Suppressor macrophage treated with lipopolysaccharide for 4 hours (primary cell): Measurements from ENCODE around the gene SLAMF9.

Experiments
- DNase-seq: peaks from one replicate; pipeline ENCODE4 v3.0.0-alpha.2; 2020

Gene SLAMF9

DNA sequence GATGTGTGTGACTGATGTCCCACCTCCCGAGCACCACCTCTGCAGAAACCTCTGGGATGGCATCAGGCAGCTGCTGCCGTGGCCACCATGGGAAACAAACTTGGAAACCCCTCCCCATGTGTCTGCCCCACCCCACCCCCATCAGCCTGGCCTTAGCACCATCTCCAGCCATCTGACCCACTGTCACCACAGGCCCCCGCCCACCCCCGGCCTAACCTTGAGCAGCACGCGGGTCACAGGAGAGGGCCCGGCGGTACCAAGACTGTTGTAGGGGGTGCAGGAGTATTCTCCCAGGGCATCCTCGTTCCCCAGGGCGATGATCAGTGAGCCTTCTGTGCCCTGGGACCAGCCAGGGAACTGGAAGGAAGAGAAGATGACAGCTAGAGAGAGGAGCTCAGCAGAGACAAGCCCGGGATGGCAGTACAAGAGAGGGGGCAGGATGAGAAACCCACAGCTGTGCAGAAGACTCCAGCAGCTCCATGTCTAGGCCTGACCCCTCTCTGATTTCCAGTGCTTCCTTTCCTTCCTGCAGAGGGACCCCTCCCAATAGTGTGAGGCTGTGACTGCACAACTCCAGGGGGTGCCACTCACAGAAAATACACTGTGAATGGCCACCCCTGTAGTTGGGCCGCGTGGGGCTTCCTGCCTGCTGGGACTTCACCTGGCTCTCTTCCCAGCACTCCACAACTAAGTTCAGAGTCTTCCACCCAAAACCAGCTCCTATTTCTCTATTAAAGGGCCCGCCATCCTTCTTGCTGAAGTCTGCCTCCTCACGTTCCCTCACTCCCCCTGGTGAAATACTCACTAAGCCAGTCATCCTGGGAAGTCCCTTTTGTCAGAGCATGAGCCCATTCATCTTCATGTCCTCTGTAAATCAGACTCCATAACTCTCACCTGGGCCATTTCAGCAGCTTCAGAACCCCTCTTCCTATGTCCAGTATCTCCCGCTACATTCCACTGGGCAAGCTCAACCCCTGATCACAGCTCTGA lies 21.4 kb downstream of the SLAMF9 start:
- DNase-seq = no peak

DNA sequence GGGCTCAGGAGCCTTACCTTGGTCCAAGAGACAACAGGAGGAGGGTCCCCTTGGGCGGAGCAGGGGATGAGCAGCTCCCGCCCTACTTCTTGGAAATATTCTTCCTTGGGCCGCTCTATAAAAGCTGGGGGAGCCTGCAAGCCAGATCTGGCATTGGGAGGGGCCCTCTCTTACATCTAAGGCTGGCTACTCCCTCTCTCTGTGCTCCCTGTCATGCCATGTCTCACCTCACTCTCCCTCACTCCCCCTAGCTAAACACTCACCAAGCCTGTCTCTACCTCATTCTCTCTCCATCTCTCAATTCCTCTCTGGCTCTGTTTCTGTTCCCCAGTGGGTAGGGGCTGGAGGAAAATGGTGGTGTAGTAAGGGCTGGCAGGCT lies 22.3 kb downstream of the SLAMF9 start:
- no peak for DNase-seq

DNA sequence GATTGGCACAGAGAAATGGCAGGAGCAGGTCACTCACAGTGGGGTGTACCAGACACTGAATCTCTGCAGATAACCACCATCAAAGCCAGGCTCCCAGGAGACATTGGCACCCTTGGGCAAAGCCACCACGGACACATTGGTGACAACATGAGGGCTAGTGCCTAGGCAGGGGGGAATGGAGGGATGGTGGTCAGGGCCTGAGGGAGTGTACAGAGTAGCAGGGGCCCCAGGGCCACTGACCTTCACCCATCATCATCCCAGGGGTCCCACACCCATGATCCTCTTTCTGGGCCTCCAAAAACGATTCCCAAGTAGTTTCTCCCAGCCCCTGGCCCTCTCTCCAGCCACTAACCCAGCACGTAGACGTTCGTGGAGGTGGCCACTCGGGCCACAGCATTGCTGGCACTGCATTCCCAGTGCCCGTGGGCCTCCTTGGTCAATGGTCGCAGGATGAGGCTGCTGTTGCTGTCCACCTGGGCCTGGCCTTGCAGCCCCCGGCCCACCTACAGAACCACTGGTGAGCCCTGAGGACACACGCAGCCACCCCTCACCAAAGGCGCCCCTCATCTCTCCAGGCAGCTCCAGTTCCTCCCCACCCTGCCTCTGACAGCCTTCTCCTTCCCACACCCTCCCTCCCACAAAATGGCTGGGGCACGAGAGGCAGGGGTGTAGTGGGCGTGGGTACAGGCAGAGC lies 22.8 kb downstream of the SLAMF9 start:
- no peak for DNase-seq

DNA sequence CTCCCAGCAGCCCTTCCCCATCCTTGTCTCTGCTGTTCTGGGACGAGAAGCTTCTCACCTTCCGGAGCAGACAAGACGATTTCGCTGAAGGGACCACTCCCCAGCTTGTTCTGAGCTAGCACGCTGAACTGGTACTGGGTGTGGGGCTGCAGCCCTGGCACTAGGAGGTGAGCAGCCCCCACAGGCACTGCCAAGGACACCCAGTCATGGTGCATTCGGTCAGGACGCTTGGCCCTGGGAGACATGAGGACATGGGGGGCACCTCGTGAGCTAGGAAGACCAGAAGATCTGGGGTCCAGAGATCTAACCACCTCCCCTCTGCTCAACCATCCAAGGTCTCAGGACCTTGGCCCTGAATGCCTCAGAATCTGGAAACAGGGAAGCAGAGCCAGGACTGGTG lies 23.4 kb downstream of the SLAMF9 start:
- DNase-seq = no peak

DNA sequence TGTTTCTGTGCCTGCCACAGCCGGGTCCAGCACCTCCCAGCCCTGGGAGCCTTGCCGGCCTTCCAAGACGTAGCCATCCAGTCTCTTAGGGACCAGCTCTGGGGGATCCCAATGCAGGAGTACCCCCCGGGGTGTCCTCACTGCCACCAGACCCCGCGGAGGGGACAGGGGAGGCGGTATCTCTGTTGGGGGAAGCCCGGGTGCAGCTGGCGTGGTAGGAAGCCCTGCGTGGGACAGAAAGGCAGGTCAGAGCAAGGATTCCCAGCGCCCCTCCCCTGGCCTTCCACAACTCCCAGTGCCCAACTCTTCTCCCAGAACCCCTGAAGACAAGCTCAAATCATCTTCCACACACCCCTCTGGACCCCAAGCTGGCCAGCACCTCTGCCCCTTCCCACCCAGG lies 23.8 kb downstream of the SLAMF9 start:
- no peak for DNase-seq

DNA sequence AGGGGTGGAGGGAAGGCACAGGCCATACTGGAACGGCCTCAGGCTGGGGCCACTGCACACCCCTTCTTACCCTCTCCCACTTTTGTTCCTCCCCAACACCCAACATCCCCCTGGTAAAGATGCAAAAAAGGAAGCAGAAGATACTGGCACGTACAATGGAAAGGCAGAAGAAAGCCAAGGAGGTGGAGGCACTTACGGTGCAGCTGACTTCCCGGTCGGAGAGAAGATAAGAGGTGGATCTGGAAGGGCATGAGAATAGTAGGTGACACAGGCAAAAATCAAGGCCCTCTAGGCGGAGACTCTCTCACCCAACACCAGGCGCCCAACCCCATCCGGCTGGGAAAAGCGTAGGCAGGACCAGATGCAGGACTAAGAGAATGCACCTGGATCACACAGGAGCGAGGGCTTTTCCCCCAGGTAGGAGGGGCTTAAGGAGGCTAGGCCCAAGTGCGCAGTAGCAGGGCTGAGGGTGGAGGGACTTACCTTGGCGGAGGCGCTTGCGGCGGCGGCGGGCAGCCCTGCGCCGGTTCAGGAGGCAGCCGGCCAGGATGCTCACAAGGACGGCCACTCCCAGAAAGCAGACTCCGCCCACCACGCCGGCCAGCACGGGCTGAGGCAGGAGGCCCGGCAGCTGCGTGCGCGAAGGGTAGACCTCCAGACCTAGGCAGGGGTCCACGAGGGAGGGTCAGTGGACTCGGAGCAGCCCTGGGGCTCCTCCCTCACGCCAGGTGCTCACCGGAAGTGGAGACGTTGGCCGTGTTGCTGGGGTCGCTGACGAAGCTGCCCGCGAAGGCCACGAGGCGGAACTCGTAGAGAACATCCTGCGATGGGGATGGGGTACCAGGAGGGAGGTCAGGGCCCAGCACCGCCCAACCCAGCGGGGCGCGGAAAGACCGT lies 24.6 kb downstream of the SLAMF9 start:
- no peak for DNase-seq

DNA sequence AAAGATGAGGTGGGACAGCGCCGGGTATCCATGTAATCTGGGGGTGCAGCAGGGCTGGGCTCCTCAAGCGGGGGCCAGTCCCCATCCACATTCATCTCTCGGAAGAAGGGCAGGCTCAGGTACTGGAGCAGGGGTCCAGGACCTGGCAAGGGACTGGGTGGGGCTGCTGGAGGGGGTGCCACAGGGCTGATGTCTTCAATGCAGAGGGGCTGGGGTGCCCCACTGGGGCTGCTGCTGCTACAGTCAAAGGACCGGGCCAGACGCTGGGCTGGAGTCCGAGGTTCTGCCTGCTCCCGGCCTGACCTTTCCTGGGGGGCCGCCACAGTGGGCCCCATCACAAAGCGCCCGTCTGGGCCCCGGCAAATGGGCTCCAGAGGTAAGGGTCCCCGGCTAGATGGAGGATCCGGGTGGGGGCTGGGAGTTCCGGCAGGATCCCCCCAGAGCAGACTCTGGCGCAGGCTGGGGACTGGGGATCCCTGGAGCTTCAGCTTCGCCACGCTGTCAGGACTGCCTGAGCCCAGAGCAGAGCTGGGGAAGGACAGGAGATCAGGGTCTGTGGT lies 25.5 kb downstream of the SLAMF9 start:
- DNase-seq = no peak

DNA sequence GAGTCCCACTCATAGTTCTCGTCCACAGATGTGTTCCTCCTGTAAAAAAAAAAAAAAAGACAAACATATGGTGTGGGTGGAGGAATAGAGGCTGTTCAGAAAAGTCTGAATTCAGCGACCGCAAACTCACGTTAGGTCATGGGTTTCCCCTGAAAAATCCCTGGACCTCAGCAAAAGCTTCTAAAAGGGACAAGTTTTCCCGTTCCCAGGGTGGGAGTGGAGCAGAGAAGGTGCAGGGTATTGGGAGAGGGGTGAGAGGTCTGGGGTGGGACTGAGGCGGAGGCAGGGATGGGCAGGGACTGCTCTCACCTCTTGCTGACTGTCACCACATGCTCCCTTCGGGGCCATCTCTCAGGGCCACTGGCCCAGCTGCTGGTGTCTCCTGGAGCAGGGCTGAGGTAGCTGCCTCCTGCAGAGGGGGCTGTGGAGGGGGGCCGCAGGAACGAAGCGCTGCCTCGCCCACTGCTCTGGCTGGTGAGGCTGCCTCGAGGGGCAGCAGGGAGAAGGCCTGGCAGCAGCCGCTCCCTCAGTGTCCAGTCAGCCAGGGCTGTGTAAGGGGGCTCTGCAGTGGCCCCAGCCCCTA lies 26.1 kb downstream of the SLAMF9 start:
- no peak for DNase-seq

DNA sequence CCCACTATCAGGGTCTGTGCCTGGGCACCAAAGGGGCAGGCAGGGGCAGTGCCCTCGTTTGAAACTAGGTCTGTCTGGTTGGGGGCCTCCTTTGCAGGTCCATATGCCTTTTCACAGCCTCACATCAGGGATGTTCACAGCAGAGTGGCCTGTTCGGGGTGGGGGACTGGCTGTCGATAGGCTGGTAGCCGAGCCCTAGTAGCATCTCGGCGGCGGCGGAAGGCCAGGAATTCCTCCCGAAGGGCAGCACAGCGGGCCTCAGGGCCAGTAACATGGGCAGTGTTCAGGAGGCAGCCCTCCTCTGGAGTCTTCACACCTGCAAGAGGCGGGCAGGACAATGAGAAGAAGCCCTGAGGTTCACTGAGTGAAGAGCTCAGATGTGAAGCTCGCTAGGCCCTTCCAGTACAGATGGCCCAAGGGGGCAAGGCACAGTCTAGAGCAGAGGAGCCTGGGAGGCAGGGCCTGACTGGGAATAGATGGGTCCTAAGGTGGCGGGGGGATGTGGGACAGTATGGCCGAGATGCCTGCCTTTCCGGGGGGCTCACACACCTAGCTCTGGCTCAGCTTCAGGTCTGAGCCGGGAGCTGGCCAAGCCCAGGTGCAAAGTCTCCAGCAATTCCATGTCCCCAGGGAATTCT lies 26.7 kb downstream of the SLAMF9 start:
- DNase-seq = no peak

DNA sequence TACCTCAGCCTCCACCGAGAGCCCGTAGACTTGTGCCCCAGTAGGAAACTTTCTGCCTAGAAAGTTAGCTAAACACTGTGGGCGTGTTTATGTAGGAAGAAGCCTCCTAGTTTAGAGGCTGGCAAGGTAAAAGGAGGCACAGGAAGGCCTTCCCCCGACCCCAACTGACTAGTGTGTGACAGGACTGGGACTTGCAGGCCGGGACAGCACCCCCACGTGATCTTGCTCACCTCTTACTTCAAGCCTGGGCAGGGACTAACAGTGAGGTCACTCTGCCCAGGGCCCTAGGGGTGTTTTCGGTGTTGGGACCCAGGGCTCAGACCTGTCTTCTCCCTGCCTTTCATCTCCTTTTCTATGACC lies 28.3 kb downstream of the SLAMF9 start:
- DNase-seq = no peak

DNA sequence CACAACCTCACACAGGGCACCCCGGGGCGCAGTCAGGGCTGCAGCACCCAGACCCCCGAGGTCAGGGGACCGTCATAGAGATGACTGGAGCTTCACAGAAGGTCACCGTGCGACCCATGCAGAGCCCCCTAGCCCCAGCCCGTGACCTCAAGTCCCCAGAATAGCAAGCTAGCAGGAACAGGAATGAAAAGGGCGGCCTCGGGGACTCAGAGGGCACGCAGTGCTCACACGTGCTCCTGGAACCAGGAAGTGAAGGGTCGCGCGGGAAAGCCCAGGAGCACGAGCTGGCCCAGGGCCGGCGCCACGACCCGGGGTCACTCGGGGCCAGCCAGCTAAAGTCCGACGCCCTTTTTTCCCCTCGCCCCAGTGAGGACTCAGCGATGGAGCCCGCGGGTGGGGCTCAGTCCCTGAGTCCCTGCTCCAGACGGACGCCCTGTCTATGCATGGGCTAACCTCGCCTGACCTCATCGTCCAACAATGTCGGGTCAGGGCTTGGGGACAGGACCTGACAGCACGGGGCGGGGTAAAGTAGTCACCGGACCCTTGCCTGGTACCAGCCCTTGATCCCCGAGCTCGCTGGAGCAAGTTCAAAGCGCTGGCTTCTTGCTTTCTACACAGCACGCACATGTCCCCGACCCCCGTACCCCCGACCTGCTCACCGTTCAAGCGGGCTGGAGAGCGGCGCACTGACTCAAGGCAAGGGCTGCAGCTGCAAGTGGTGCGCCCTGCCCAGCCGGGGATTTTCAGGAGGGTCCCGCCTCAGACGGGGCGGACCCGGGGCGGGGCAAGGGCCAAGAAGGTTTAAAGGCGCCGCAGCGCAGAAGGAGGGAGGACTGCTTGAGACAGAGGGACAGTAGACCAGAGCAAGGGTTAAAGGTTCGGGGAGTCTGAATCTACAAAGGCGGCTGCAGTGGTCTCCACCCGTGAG lies 29.0 kb downstream of the SLAMF9 start, which contains the start of gene TAGLN2:
Gene TAGLN2 (minus strand): TSS at position 717 of the 928 bp plus-strand sequence. CDS start 4,998 bp downstream, outside the sequence.
- peak; percentile 91 for DNase-seq

DNA sequence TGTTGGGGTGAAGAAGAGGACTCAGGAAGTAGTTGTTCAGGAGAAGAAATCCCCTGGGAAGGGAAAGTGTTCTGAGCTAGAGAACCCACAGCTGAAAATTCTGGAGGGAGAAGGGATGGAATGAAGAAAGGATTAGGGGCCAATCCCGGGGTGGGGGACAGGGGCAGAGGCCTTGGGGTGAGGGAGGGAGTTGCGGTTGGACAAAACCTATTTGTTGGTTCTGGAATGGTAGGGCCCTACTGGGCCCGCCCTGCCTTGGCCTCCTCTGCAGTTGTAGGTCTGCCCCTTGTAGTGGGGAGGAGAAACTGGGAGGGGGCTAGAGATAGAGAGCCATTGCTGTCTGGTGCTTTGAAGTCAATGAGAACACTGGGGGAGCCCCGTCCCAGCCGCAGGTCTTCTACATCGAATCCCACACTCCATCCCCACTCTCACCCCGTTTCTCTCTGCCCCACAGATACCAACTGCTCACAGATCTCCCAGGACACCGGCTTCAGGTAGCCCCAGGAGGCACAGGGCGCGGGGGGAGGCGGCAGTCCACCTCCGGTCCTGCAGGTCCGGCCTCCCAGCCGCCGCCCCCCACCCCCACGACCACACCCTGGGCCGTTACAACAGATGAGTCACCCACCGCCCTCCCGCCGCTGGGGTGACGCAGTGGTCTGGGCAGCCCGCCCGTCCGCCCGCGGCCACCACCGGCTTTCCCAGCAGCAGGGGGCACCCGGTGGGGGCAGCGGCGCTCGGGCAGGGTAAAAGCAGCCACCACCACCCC lies 29.8 kb downstream of the SLAMF9 start:
- DNase-seq = peak; percentile 89

DNA sequence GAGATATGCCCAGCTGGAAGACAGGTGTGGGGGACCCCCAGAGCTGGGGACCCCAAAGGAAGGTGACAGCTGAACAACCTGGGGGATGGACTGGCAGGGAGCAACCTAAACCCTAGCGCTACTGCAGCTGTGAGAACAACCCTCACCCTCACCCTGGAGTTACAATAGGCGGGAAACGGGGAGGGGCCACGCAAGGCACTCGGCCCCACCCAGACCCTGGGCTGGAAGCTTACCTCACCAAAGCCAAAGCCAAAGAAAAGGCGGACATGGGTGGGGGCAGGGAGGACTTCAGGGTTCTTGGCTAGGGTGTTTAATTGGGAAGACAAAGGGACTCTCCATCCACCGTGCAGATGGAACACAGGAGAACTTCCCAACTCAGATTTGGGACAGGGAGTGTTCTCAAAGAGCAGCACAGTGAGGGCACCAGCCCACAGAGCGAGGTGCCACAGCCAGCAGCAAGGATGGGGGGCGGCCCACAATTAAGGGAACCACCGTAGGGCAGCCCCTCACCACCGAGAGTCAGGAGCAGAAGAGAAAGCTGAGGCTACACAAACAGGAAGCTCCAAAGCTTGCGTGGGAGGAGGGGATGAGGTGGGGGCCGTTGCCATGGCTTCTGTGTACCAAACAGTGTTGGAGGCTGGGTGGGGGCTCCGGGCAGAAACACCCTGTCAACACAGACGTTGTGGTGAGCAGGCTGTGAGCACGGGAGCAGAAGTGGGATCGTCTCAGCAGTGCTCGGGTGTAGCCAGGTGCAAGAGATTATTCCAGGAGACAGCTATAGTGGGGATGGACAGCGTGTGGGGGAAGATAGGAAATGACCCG lies 30.6 kb downstream of the SLAMF9 start:
- peak; percentile 91 for DNase-seq

DNA sequence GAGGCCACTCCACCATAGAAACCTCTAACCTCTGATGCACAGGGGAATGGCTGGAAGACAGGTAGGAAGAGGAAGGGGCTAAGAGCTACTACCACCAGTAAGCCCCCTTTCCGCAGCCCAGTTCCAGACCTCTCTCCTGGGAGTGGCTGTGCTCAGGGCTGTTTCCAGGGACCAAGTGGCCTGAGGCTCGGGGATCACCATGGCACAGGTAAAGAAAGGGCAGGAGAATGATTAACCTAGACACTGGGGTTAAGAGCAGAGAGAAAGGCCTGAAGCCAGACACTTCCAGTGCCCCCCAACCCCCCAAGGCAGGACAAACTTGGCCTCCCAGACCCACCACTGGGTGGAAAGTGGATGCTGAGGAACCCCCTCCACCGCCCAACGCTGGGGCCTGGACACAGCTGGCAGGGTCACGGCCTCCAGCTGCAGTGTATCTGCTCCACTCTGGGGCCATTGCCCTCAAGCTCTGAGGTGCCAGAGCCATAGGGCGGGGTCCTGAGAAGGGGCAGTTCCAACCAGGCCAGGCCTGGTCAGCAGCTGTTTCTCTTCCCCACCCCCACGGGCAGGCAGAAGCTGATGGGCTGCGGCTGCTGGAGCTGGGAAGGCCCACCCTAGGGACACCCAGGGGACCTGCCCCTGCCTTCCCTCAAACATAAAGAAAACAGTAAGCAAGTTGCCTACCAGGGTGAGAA lies 31.4 kb downstream of the SLAMF9 start:
- DNase-seq = no peak

DNA sequence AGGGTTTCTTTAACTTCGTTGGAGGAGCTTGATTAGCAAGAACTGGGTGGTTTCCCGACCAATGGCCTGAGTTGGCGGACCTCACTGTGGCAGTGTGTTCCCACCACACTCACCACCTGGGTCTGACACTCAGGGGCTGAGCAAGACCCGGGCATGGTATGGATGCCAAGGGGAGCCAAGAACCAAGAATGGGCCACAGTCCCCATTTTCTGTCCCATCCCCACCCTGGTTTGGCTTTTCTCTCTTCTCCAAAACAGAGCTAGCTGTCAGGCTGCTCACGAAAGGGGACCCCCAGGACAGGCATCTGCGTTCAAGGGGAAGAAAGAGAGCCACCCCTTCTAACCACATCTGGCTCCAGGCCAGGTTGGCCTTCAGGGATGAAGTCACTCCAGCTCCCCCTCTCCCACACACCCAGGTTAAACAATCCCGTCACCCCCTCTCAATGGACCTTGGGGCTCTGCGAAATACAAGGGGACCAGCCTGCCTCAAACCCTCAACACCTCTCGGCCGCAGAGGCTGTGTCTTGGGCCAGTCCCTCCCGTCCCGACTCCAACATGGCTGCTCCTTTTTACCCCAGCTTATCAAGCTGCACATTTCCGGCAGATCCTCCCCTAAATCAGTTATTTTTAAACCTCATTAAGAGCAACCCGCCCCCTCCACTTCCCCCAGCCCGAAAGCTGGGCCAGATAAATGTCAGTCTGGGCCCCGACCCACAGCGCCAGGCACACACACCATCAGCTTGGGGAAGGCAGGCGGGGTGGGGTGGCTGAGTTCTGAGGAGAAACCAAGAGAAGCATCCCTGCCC lies 32.1 kb downstream of the SLAMF9 start:
- no peak for DNase-seq

DNA sequence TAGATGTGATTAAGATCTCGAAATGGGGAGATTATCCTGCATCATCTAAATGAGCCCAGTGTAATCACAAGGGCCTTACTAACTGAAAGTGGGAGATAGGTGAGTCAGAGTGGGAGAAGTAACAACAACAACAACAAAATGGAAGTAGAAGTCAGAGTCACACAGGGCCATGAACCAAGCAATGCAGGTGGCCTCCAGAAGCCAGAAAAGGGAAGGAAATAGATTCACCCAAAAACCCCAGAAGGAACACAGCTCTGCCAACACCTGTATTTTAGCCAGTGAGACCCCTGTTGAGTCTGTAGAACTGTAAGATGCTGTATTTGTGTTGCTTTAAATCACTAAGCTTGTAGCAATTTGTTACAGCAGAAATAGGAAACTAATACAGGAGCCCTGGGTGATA lies 32.8 kb downstream of the SLAMF9 start:
- peak; percentile 54 for DNase-seq

DNA sequence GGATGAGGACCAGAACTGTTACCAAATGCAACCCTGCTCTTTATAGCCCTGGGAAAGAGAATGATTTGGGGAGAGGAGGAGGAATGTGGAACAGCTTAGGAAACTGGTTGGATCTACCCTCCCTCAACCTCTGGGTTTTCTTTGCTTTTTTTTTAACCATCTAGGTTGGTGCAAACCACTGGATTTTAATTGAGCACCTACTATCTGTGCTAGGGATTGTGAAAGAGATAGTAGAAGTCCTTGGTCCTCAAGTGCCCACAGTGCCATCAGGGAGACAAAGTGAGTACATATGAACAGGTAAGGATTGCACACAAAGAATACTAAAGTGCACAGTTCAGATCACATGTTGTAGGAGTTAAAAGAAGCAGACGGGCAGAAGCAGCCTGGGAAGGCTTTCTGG lies 33.4 kb downstream of the SLAMF9 start:
- no peak for DNase-seq
